GM12878 (cell line): ENCODE results near the gene TUBB. TPM values are rescaled to one million over a fixed set of nuclear protein-coding genes. Genes with fewer than 3 reads are reported as not detected.

Experiments
- ATAC-seq: fragments of 200-7000 bp; cut with Tn5 transposase; 3 replicates; pipeline ENCODE4 v1.9.1; 2020; ENCODE audit warnings: mild to moderate bottlenecking, moderate library complexity
- BruUV-seq: library from RNA; stranded (reverse); fragments of 400-500 nt; replicated peaks from 2 replicates; lab custom pipeline; 2021; lab: Mats Ljungman, UMichigan
- CTCF ChIA-PET: fragments of 300-600 bp; sonication (Branson Sonifier 250); formaldehyde crosslinking; extraction: SDS; loops from one replicate; lab custom pipeline; 2021; ENCODE audit warnings: inconsistent platforms; lab: Yijun Ruan, JAX
- POLR2A ChIA-PET: fragments of 350-600 bp; formaldehyde crosslinking; extraction: SDS; loops from one replicate; lab custom pipeline; 2021; ENCODE audit warnings: inconsistent platforms; lab: Charles Lee
- RAD21 ChIA-PET: fragments of 300-600 bp; sonication (Branson Sonifier 250); formaldehyde crosslinking; loops from one replicate; lab custom pipeline; 2023; ENCODE audit warnings: antibody characterized with exemption; ENCODE audit not compliant: unreplicated experiment; lab: Charles Lee
- SMC1A ChIA-PET: fragments of 300-600 bp; sonication (Branson Sonifier 250); formaldehyde crosslinking; loops from one replicate; lab custom pipeline; 2023; ENCODE audit not compliant: unreplicated experiment, uncharacterized antibody; lab: Charles Lee
- DNase-seq: peaks from one replicate; pipeline ENCODE4 v3.0.0-alpha.2; 2011; ENCODE audit warnings: low read depth, low spot score
- FAIRE-seq: peaks from 3 replicates; lab custom pipeline; 2011; peaks lifted over from hg19 to GRCh38; lab: Jason Lieb, UNC
- H2AFZ ChIP-seq: 2 replicates; pipeline ENCODE4 v1.6.0; 2011; ENCODE audit warnings: low read depth, low read length, control low read depth; ENCODE audit not compliant: control insufficient read depth
- H3K27ac ChIP-seq: 2 replicates; pipeline ENCODE4 v1.5.1; 2011; ENCODE audit warnings: control low read depth; ENCODE audit not compliant: control insufficient read depth, insufficient read depth
- H3K27me3 ChIP-seq, 2 experiments: replicated peaks in 1 of 2; 2 replicates each; pipeline versions ENCODE4 v1.6.0 to v1.6.1; 2011; ENCODE audit warnings: low read length in 1 of 2; ENCODE audit not compliant: control insufficient read depth in 2 of 2, insufficient read depth in 2 of 2
- H3K36me3 ChIP-seq, 2 experiments: 2 replicates each; pipeline ENCODE4 v1.5.1; 2011; ENCODE audit warnings: low read length in 1 of 2; ENCODE audit not compliant: control insufficient read depth in 2 of 2, insufficient read depth in 2 of 2
- H3K4me1 ChIP-seq: 2 replicates; pipeline ENCODE4 v1.6.1; 2011; ENCODE audit warnings: mild to moderate bottlenecking, low read length, moderate library complexity, mixed read lengths; ENCODE audit not compliant: control insufficient read depth, insufficient read depth
- H3K4me2 ChIP-seq: 2 replicates; pipeline ENCODE4 v1.6.0; 2011; ENCODE audit warnings: control low read depth; ENCODE audit not compliant: control insufficient read depth, insufficient read depth
- H3K4me3 ChIP-seq: fragments of 200-600 bp; sonication (generic); 2 replicates; pipeline ENCODE4 v1.5.1; 2016
- H3K79me2 ChIP-seq: 2 replicates; pipeline ENCODE4 v1.6.0; 2011; ENCODE audit warnings: low read length; ENCODE audit not compliant: control insufficient read depth, insufficient read depth
- H3K9ac ChIP-seq: 2 replicates; pipeline ENCODE4 v1.8.0; 2011; ENCODE audit warnings: low read length, control low read depth, mixed read lengths; ENCODE audit not compliant: control insufficient read depth, insufficient read depth
- H3K9me3 ChIP-seq: replicated peaks from 3 replicates; pipeline ENCODE4 v1.5.1; 2011; ENCODE audit warnings: mild to moderate bottlenecking, low read length; ENCODE audit not compliant: control insufficient read depth, insufficient read depth
- H4K20me1 ChIP-seq: 2 replicates; pipeline ENCODE4 v1.6.0; 2011; ENCODE audit not compliant: control insufficient read depth, insufficient read depth
- IRF4 ChIP-seq: IDR thresholded peaks from 2 replicates; pipeline ENCODE4 v1.6.1; 2011; ENCODE audit warnings: low read depth, low read length
- LARP7 ChIP-seq: fragments of 450-650 bp; IDR thresholded peaks from 2 replicates; pipeline ENCODE4 v1.6.1; 2017; ENCODE audit warnings: mild to moderate bottlenecking
- PAX8 ChIP-seq: fragments of 450-650 bp; IDR thresholded peaks from 2 replicates; pipeline ENCODE4 v1.6.1; 2017; ENCODE audit warnings: mild to moderate bottlenecking, moderate library complexity
- SMARCA5 ChIP-seq: fragments of 450-650 bp; IDR thresholded peaks from 2 replicates; pipeline ENCODE4 v1.6.1; 2017; ENCODE audit warnings: mild to moderate bottlenecking
- ZBED1 ChIP-seq: IDR thresholded peaks from 2 replicates; pipeline ENCODE4 v1.6.1; 2016; ENCODE audit warnings: borderline replicate concordance
- WGBS: methylation state at CpG from one replicate; pipeline ENCODE4 v1.1.6; 2016; ENCODE audit warnings: low lambda C conversion rate; ENCODE audit not compliant: insufficient replicate concordance, insufficient coverage; ENCODE audit errors: missing lambda C conversion rate; 5-methylcytosine and 5-hydroxymethylcytosine counted together
- in situ Hi-C: fragments of 300-500 bp; cut with MboI; formaldehyde crosslinking; loops from 9 replicates; pipeline ENCODE4 v1.14.3; 2018; ENCODE audit warnings: mixed read lengths
- intact Hi-C: fragments of 100-400 bp; cut with micrococcal nuclease; formaldehyde crosslinking; loops from one replicate; pipeline ENCODE4 v1.14.2; 2022; ENCODE audit not compliant: unreplicated experiment
- polyA plus RNA-seq, 11 experiments: library from polyadenylated mRNA; depleted of rRNA in 4 of 11; unstranded in 6 of 11; stranded (reverse) in 5 of 11; fragments of >200 nt; fragmentation: Nextera tagmentation in 4 of 11; fragmentation: Illumina TruSeq in 1 of 11; extraction: Ambion mirVana in 4 of 11; extraction: Trizol in 1 of 11; gene quantifications; 1 replicate in 1 of 11; 2 replicates in 10 of 11; pipeline versions ENCODE4 v1.2.1 to v1.2.3, GENCODE V29; 2011 to 2016; ENCODE audit warnings: inconsistent platforms in 2 of 11, missing spikeins in 2 of 11, low read depth in 1 of 11
- total RNA-seq, 4 experiments: library from RNA; depleted of rRNA in 3 of 4; stranded (reverse); fragments of >200 nt in 3 of 4; fragmentation: Illumina TruSeq in 1 of 4; extraction: Trizol in 1 of 4; gene quantifications; 2 replicates each; pipeline versions ENCODE4 v1.2.1 to v1.2.3, GENCODE V29; 2013 to 2021
- TF ChIP-seq, protein P1 (sequence below): IDR thresholded peaks from 2 replicates; pipeline ENCODE4 v1.6.1; 2012; ENCODE audit warnings: low read depth, low read length, improper control_type of control experiment

Gene TUBB
- total and polyA plus RNA-seq, 10 of the 15 experiments (the other 5 are each of a cell fraction or from before 2014, with no cell fraction given): 1,039 to 3,052 (median 1,656) TPM

DNA sequence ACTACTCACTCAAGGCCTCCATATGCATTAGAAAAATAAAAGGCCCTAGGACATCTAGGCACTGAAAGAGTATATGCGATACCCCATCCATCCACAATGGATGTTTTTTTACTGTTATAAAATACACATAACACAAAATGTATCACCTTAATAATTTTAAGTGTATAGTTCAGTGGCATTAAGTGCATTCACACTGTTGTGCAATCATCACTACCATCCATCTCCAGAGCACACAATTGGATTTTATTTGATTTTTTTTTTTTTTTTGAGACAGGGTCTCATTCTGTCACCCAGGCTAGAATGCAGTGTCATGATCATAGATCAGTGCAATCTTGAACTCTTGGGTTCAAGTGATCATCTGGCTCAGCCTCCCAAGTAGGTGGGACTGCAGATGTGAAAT lies 5.9 kb upstream of the TUBB start (continued):
- TF ChIP-seq, protein P1, sequence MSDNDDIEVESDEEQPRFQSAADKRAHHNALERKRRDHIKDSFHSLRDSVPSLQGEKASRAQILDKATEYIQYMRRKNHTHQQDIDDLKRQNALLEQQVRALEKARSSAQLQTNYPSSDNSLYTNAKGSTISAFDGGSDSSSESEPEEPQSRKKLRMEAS: no peak
- TF ChIP-seq, all 136 proteins: peak for 0

DNA sequence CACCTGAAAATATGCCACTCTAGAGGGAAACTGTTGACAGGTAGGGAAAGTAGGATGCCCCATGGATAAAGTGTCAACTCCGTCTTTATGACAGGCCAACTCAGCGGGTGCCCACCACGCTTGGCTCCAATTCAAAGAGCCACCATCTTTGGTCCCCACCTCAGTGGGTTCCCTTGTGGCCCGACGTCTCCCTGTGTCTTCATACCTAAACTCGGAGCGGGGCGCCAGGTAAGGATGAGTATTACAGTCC lies 3.3 kb upstream of the TUBB start:
- Histone ChIP-seq H3K27ac (peak overlapping the region; percentile 98), H3K9me3 (no peaks in the 10 kb centered on the region), H3K9ac (peak overlapping the region; percentile 98), H3K4me1 (peaks cover 20% of the 10 kb centered on the region), H3K4me3 (peak overlapping the region; percentile 81), H3K27me3 (no peaks in the 10 kb centered on the region), H3K79me2 (peaks cover 53% of the 10 kb centered on the region), H3K36me3 (peaks cover 5 to 6% of the 10 kb centered on the region in 2 experiments; a peak in 3 of 4 replicates), H2AFZ (peak overlapping the region; percentile 70), H4K20me1 (no peaks in the 10 kb centered on the region), H3K4me2 (peak overlapping the region; percentile 97)
- no peak for FAIRE-seq
- ATAC-seq: no peak
- BruUV-seq: TSS peak; percentile 71
- ChIA-PET SMC1A (interaction anchor here (0.7 to 17.7 kb wide), 4 partner anchors 14 to 167 kb away, joined by 3 to 265 read pairs (median 38); partner anchors contain the start of gene NRM), POLR2A (interaction anchor here (0.5 to 11.6 kb wide), 15 partner anchors 14 to 196 kb away, joined by 3 to 200 read pairs (median 5); partner anchors contain the start of genes FLOT1, GNL1, NRM and PRR3), CTCF (interaction anchor here (0.6 to 22.7 kb wide), 8 partner anchors 14 to 373 kb away, joined by 3 to 487 read pairs (median 4); partner anchors contain the start of gene NRM), RAD21 (interaction anchor here (0.7 to 11.2 kb wide), 14 partner anchors 14 to 371 kb away, joined by 3 to 209 read pairs (median 3); partner anchors contain the start of genes DHX16, GNL1, NRM and VARS2)
- in situ Hi-C loops (loop anchor here (5.0 kb wide), 2 partner anchors 35 to 100 kb away; partner anchors contain the start of genes MRPS18B and PPP1R10), intact Hi-C loops (loop anchor here (1.0 kb wide), 3 partner anchors 30 to 100 kb away; partner anchors contain the start of genes MRPS18B and PPP1R10)
- TF ChIP-seq SMARCA5 (0 out of 2 replicates have a peak, but pooled peaks have one; percentile 10), PAX8 (peak; percentile 87; the same call in 1 of the 2 replicates), LARP7 (peak; percentile 57), IRF4 (no peak), ZBED1 (no peak)
- 4% methylated on average over 8 of the region's 8 CpGs for WGBS
- DNase-seq: no peak
